GM23338 (cell line): ENCODE results near the gene SHROOM2. TPM values are rescaled to one million over a fixed set of nuclear protein-coding genes. Genes with fewer than 3 reads are reported as not detected.

Experiments used
- ATAC-seq: fragments of 200-7000 bp; cut with Tn5 transposase; 3 replicates; pipeline ENCODE4 v1.9.1; 2020
- DNase-seq: peaks from one replicate; pipeline ENCODE4 v3.0.0-alpha.2; 2015; ENCODE audit warnings: low spot score
- H2AFZ ChIP-seq: fragments of 200-600 bp; sonication (generic); 2 replicates; pipeline ENCODE4 v1.8.0; 2016; ENCODE audit warnings: antibody characterized with exemption, mild to moderate bottlenecking, moderate library complexity
- H3F3A ChIP-seq: fragments of 200-600 bp; sonication (generic); replicated peaks from 2 replicates; pipeline ENCODE4 v1.8.0; 2017; ENCODE audit warnings: antibody characterized with exemption, mixed run types, low read depth
- H3K27ac ChIP-seq: fragments of 200-600 bp; sonication (generic); 2 replicates; pipeline ENCODE4 v1.6.1; 2016; ENCODE audit warnings: low read depth
- H3K27me3 ChIP-seq: fragments of 200-600 bp; sonication (generic); 2 replicates; pipeline ENCODE4 v1.8.0; 2016; ENCODE audit warnings: mild to moderate bottlenecking, mixed run types, moderate library complexity; ENCODE audit not compliant: insufficient read depth
- H3K36me3 ChIP-seq: fragments of 200-600 bp; sonication (generic); 2 replicates; pipeline ENCODE4 v1.8.0; 2016; ENCODE audit warnings: mild to moderate bottlenecking; ENCODE audit not compliant: insufficient read depth
- H3K4me1 ChIP-seq: fragments of 200-600 bp; sonication (generic); 2 replicates; pipeline ENCODE4 v1.8.0; 2016; ENCODE audit warnings: mild to moderate bottlenecking, moderate library complexity; ENCODE audit not compliant: insufficient read depth
- H3K4me2 ChIP-seq: fragments of 200-600 bp; sonication (generic); 2 replicates; pipeline ENCODE4 v1.7.1; 2017; ENCODE audit warnings: mixed run types
- H3K4me3 ChIP-seq: fragments of 200-600 bp; sonication (generic); 2 replicates; pipeline ENCODE4 v1.6.1; 2016; ENCODE audit warnings: mixed run types
- H3K79me2 ChIP-seq: fragments of 200-600 bp; sonication (generic); replicated peaks from 2 replicates; pipeline ENCODE4 v1.8.0; 2017; ENCODE audit warnings: mild to moderate bottlenecking; ENCODE audit not compliant: insufficient read depth
- H3K9me2 ChIP-seq: fragments of 200-600 bp; sonication (generic); 2 replicates; pipeline ENCODE4 v1.8.0; 2017; ENCODE audit not compliant: insufficient read depth
- H4K20me1 ChIP-seq: fragments of 200-600 bp; sonication (generic); replicated peaks from 2 replicates; pipeline ENCODE4 v1.8.0; 2017; ENCODE audit warnings: mild to moderate bottlenecking; ENCODE audit not compliant: insufficient read depth
- H3K27ac Mint-ChIP-seq: 2 replicates; pipeline ENCODE4 v1.8.0; 2020; ENCODE audit warnings: inconsistent platforms, mild to moderate bottlenecking, moderate library complexity, mixed read lengths
- H3K27me3 Mint-ChIP-seq: 3 replicates; pipeline ENCODE4 v1.8.0; 2022; ENCODE audit warnings: low read depth, mild to moderate bottlenecking, moderate library complexity, mixed read lengths, inconsistent platforms; ENCODE audit not compliant: insufficient read depth, poor library complexity
- H3K36me3 Mint-ChIP-seq: 3 replicates; pipeline ENCODE4 v1.8.0; 2021; ENCODE audit warnings: low read depth, mild to moderate bottlenecking, inconsistent platforms, moderate library complexity, mixed read lengths
- H3K4me1 Mint-ChIP-seq: 3 replicates; pipeline ENCODE4 v1.8.0; 2020; ENCODE audit warnings: mild to moderate bottlenecking, inconsistent platforms, mixed read lengths
- H3K4me3 Mint-ChIP-seq: 3 replicates; pipeline ENCODE4 v1.8.0; 2021; ENCODE audit warnings: moderate library complexity, mild to moderate bottlenecking, inconsistent platforms, mixed read lengths
- H3K9me3 Mint-ChIP-seq: 3 replicates; pipeline ENCODE4 v1.8.0; 2020; ENCODE audit warnings: moderate library complexity, mild to moderate bottlenecking, inconsistent platforms, mixed read lengths
- CREB1 ChIP-seq: fragments of 250-450 bp; sonication (Bioruptor Pico); IDR thresholded peaks from 2 replicates; pipeline ENCODE4 v1.5.0; 2020; ENCODE audit warnings: low read depth, mild to moderate bottlenecking, moderate library complexity
- CTCF ChIP-seq, 2 experiments: fragments of 200-600 bp in 1 of 2; sonication (generic) in 1 of 2; conservative IDR thresholded peaks; 2 replicates each; pipeline versions ENCODE4 v1.5.1 to v1.6.1; 2016 to 2017; ENCODE audit warnings: antibody characterized with exemption in 2 of 2, low read depth in 2 of 2, mild to moderate bottlenecking in 2 of 2, moderate library complexity in 1 of 2
- ETS1 ChIP-seq: IDR thresholded peaks from 2 replicates; pipeline ENCODE4 v1.6.1; 2016; ENCODE audit warnings: antibody characterized with exemption
- EZH2 ChIP-seq: fragments of 200-600 bp; sonication (generic); IDR thresholded peaks from one replicate; pipeline ENCODE4 v1.8.0; 2017; ENCODE audit warnings: antibody characterized with exemption, mild to moderate bottlenecking, low read depth; ENCODE audit not compliant: unreplicated experiment
- NANOG ChIP-seq: IDR thresholded peaks from 2 replicates; pipeline ENCODE4 v1.6.1; 2016; ENCODE audit warnings: antibody characterized with exemption, borderline replicate concordance
- POLR2AphosphoS5 ChIP-seq: IDR thresholded peaks from 2 replicates; pipeline ENCODE4 v1.6.1; 2016; ENCODE audit warnings: antibody characterized with exemption, low read depth
- STAT1 ChIP-seq: IDR thresholded peaks from one replicate; pipeline ENCODE4 v1.6.1; 2016; ENCODE audit warnings: antibody characterized with exemption; ENCODE audit not compliant: unreplicated experiment
- ZNF462 ChIP-seq: fragments of 250-450 bp; sonication (Bioruptor Pico); IDR thresholded peaks from 2 replicates; pipeline ENCODE4 v1.5.0; 2020; ENCODE audit warnings: mild to moderate bottlenecking, moderate library complexity
- polyA plus RNA-seq: library from polyadenylated mRNA; unstranded; fragments of >200 nt; fragmentation: Nextera tagmentation; extraction: Ambion mirVana; gene quantifications from 2 replicates; pipeline ENCODE4 v1.2.1, GENCODE V29; 2016
- total RNA-seq: library from RNA; depleted of rRNA; stranded (reverse); fragments of >200 nt; shearing (Covaris generic); gene quantifications from 2 replicates; pipeline ENCODE4 v1.2.3, GENCODE V29; 2014

SHROOM2 gene
- total and polyA plus RNA-seq, 2 experiments from 2014 or later = 3.5 to 15.8 TPM

GRCh38 chrX:9927698-9928482 lies 141.7 kb downstream of the SHROOM2 start:
- peak; percentile 91 for DNase-seq
- Mint-ChIP-seq H3K9me3 (no peaks in the 10 kb centered on the region), H3K27ac (peak overlapping the region; percentile 98), H3K27me3 (peaks cover 8% of the 10 kb centered on the region), H3K4me3 (peak overlapping the region; percentile 64), H3K36me3 (peaks cover 10% of the 10 kb centered on the region; the same call in 2 of the 3 replicates), H3K4me1 (peaks cover 58% of the 10 kb centered on the region)
- ATAC-seq = peak; percentile 96
- Histone ChIP-seq H3K27ac (peak overlapping the region; percentile 56), H3K4me3 (peak overlapping the region; percentile 28; the same call in 1 of the 2 replicates), H3K4me1 (peaks cover 18% of the 10 kb centered on the region), H3K27me3 (no peaks in the 10 kb centered on the region), H3K4me2 (peak overlapping the region; percentile 67), H3F3A (no peaks in the 10 kb centered on the region), H2AFZ (no peak overlapping the region), H4K20me1 (no peaks in the 10 kb centered on the region), H3K36me3 (no peaks in the 10 kb centered on the region), H3K79me2 (0 out of 2 replicates have a peak, but pooled peaks cover 6% of the 10 kb centered on the region), H3K9me2 (no peaks in the 10 kb centered on the region)
- TF ChIP-seq EZH2 (no peak), NANOG (peak; percentile 45; the same call in 1 of the 2 replicates), ETS1 (no peak; the same call in 1 of the 2 replicates), POLR2AphosphoS5 (no peak), STAT1 (no peak), CTCF (conservative IDR thresholded peaks at IDR 0.05; ENCODE audit: low read depth in 2 of 2) (no peak), CREB1 (CRISPR knock-in tag) (no peak), ZNF462 (CRISPR knock-in tag) (no peak)
